Measurements from ENCODE around the gene DAPP1.

DAPP1 gene

DNA sequence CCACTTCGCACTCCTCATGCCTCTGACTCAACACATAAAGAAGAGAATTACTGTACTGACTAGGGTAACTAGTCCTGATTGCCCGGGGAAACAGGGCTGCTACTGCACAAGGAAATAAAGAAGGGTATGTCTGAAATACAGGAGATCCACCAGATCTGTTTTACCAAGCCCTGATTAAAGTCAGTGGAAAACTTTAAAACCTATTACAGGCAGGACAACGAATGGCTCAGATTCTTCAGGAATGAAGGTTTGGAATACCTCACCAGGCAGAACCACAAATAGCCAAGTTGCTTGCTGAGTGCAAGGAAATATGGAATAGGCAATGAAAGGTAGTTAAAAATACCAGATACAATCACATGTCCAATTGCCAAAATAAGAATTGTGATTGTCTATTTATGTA is 60.3 kb downstream of the DAPP1 start:
- H3K4me3 ChIP-seq (ENCODE audit: low read depth, low read length): no peak overlapping the region
- TF ChIP-seq CTCF (IDR thresholded peaks at IDR 0.05; ENCODE audit: control insufficient read depth, extremely low read depth, insufficient read depth): no peak
- DNase-seq (ENCODE audit: low read depth): no peak

DNA sequence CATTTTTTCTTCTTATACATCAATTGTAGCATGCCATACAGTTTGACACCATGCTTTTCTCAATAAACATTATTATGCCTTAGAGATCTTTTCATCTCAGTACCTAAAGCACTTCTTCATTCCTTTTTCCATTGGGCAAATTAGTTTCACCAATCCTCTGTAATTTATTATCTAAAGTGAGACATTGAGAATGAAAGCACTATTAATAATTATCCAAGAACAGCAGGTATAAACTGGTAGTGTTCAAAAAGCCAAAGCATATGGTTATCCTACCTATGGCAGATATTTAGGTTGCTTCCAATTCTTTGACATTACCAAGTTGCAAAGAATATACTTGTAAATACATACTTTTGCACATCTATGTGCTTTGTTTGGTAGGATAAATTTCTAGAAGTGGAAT is 62.0 kb downstream of the DAPP1 start:
- TF ChIP-seq CTCF (IDR thresholded peaks at IDR 0.05; ENCODE audit: control insufficient read depth, extremely low read depth, insufficient read depth): no peak
- H3K4me3 ChIP-seq (ENCODE audit: low read depth, low read length): no peak overlapping the region
- DNase-seq (ENCODE audit: low read depth): no peak

DNA sequence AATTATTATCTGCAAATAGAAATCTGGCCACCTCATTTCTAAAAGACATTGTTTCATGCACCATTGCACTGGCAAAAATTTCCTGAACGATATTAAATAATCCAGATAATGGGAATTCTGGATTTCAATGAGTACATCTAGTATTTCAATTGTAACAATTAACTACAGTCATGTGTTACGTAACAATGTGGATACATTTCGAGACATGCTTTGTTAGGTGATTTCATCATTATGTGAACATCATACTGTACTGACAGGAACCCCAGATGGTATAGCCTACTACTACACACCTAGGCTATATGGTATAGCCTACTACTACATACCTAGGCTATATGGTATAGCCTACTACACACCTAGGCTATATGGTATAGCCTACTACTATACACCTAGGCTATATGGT is 62.8 kb downstream of the DAPP1 start:
- no peak for TF ChIP-seq CTCF (IDR thresholded peaks at IDR 0.05; ENCODE audit: control insufficient read depth, extremely low read depth, insufficient read depth)
- H3K4me3 ChIP-seq (ENCODE audit: low read depth, low read length): no peak overlapping the region
- DNase-seq (ENCODE audit: low read depth): no peak

GRCh38 chr4:99885063-99885664 is 68.5 kb downstream of the DAPP1 start:
- H3K4me3 ChIP-seq (ENCODE audit: low read depth, low read length): no peak overlapping the region
- peak; percentile 66 for TF ChIP-seq CTCF (IDR thresholded peaks at IDR 0.05; ENCODE audit: control insufficient read depth, extremely low read depth, insufficient read depth)
- no peak for DNase-seq (ENCODE audit: low read depth)

- DNase-seq (ENCODE audit: low read depth): no peak
- H3K4me3 ChIP-seq (ENCODE audit: low read depth, low read length): no peak overlapping the region
Observed at GRCh38 chr4:99885687-99886086, 69.1 kb downstream of the DAPP1 start.

DNA sequence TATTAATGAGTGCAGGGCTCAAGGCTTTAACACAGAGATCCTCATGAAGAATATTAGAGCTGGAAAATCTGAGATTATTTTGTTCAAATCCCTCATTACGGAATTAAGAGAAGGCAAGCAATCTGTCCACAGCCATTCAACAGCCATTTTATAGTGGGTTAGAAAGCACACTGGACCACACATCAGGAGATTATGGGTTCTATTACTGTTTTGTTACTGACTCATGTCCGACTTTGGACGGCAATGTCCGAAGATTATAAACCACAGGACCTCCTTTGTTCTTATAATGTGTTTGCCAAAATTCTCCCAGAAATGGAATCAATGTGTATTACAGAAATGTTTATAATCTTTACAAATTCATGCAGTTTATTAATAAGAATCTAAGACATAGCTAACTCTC is 69.5 kb downstream of the DAPP1 start:
- DNase-seq (ENCODE audit: low read depth): no peak
- TF ChIP-seq CTCF (IDR thresholded peaks at IDR 0.05; ENCODE audit: control insufficient read depth, extremely low read depth, insufficient read depth): no peak
- H3K4me3 ChIP-seq (ENCODE audit: low read depth, low read length): no peak overlapping the region

More at GRCh38 chr4:99885687-99886086, 69.1 kb downstream of the DAPP1 start:
- no peak for TF ChIP-seq CTCF (IDR thresholded peaks at IDR 0.05; ENCODE audit: control insufficient read depth, extremely low read depth, insufficient read depth)

- DNase-seq (ENCODE audit: low read depth): no peak
- no peak overlapping the region for H3K4me3 ChIP-seq (ENCODE audit: low read depth, low read length)
- no peak for TF ChIP-seq CTCF (IDR thresholded peaks at IDR 0.05; ENCODE audit: control insufficient read depth, extremely low read depth, insufficient read depth)
Observed at GRCh38 chr4:99887837-99888236, 71.2 kb downstream of the DAPP1 start.

Data from LNCaP clone FGC (cell line).